GM19328 (cell line): ENCODE measurements around the gene ZFP91.

Experiments used
- ATAC-seq: cut with Tn5 transposase; IDR thresholded peaks from one replicate; pipeline ENCODE4 v1.9.1; 2021; ENCODE audit warnings: mild to moderate bottlenecking, moderate library complexity; ENCODE audit not compliant: unreplicated experiment

ZFP91 gene

DNA sequence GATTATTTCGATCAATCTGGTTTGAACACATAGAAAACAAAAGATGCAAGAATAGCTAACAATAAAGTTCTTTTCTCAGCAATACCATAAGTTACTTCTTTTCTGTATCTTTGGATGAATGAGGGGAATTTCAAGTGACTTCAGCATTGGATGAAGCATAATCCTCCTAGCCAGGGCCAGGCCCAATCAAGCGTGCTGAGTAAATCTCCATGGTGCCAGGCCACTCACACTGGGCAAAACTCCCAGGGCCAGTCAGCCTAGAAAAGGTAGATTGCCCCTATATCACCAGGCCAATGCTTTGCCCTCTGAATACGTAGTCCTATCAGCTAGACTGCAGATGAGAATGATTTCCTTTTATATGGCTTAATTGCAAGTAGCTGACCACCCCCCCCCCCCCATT, 49.6 kb downstream of the ZFP91 start:
- no peak for ATAC-seq

DNA sequence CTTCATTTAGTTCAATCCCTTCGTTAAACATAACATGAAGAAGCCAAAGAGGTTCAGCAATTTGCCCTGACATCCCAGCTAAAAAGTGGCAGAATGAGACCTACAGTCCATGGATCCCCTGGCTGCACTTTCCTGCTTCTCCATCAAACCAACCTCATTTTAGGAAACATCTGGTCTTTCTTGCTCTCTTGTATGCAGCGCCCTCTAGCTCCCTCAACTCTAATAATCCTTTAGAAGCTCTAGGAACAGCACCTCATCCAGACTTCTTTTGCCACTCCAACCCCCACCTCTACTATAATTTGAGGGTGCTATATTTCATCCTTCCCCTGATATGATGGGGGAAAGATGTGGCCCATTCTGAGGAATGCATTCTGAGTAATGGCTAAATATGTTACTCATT, 51.0 kb downstream of the ZFP91 start:
- ATAC-seq: no peak

DNA sequence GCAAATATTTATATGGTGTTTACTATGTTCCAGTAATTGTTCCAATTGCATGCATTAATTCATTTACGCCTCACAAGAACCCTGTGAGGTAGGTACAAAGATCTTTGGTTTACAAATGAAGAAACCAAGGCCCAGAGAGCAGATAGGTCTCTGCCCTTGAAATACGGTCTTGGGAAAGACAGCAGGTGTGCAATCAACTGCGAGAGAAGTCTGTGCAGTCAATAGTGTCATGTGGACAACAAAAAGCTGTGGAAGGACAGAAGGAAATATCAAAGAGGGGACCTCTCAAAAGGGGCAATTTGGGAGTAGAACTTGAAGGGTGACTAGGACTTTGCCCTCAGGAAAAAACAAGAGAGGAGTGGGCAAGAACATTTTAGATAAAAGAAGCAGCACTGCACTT, 52.5 kb downstream of the ZFP91 start:
- no peak for ATAC-seq

DNA sequence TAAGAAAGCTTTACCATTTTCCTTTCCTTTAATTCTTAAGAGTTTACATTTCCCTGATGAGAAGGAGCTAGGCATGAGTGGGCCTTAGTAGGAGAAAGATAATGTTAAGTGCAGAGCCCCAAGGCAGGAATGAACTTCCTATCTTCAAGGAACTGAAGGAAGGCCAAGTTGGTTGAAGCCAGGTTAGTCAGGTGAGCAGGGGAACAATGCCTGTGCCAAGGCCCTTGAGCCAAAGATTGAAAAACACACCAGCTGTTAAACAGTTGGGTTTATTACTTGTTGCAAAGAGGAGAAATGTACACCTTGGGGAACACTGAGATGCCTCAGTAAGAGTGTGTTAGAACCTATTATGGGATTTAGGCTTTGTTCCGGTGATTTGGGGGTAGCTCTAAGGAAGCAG, 53.6 kb downstream of the ZFP91 start:
- ATAC-seq: no peak

DNA sequence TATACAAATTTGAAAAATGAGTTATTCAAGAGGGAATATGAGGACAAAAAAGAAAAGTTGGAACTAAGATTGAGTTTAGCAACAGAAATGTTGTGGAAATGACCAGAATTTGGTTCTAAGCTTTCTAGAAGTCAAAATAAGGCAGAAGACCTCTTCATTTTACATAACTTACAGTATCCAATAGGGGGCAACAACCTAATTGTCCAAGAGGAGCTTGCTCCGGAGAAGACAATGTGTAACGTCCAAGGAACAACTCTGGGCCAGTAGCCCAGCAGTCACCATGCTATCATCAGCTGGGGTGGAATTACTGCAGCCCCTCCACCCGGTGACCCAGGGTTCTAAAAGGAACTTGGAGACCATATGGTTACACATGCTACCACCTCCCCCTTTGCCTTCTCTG, 57.7 kb downstream of the ZFP91 start:
- ATAC-seq: no peak

DNA sequence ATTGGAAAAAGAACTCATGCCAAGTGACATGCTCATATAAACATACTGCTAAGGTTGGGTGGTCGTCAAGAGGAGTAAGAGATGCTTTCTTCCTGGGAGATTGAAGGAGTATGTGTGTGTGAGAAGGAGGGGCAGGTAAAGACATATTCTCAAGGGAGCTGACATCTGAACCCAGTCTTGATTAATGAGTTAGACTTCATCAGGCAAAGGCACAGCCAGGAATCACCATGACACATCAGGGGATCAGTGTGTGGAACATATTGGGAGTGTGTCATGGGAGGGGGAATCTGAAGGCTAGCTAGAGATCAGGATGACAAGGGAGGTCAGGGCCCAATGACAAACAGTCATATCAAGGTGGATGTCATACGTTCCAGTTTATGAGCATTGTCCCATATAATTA, 58.5 kb downstream of the ZFP91 start:
- ATAC-seq: no peak

DNA sequence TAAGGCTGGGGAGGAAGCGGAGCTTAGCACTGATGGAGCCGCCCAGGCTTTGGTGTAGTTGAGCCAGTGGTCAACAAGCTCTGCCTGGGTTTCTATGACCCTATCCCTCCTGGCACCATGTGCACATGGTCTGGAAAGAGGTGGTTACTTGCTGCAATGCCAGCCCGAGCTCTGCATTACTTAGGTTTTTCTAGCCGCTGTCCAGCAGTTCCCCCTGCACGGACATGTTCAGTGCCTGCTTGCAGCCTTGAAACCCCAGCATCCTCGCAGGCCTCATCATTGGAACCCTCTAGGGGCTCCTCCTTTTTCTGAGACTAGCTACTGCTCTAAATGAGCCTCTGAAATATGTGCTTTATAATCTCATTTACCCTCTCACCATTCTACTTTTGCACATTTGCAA, 60.2 kb downstream of the ZFP91 start:
- ATAC-seq: no peak

DNA sequence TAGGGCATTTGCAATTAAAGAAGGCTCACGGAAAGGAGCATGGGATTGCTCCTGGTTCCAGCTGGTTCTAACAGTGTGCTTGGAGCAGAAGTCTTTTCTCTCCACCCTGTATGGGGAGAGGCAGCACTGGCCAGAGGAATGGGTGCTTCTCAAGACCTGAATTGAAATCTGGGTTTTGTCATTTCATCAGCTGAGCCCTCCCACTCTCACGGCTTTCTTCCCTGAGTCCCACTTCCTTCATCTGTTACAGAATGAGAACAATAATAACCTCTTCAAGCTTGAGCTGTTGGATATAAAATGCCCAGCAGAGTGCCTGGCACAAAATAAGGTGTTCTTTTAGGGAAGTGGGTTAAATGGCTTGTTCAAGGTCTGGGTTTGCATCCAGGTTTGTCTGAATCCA, 60.8 kb downstream of the ZFP91 start:
- no peak for ATAC-seq

DNA sequence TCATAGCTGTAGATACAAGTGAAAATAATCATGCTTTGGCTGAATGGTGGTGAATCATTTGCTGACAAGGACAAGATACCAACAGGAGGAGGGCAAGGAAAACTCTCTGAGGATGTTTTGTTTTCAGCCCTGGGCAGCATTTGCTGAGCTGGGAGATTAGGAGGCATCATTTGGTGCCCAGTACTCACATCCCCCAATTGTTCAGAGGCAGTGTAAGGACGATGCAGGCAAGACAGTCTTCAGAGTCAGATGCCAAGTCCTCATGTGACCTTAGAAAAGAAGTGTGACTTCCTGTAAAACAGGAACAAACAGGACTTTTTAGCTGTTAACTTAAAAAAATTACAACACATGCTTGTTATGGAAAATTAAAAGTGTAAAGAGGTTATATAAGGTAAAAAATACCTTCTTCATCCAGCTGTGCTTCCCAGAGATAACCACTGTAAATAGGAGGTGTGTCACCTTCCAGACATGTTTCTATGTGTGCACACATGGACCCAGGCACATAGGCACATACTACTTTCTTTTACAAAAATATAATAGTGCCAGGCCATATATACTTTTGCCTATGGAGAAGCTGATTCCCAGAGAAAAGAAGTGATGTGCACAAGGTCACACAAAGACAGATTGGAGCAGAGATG, 61.6 kb downstream of the ZFP91 start:
- no peak for ATAC-seq

DNA sequence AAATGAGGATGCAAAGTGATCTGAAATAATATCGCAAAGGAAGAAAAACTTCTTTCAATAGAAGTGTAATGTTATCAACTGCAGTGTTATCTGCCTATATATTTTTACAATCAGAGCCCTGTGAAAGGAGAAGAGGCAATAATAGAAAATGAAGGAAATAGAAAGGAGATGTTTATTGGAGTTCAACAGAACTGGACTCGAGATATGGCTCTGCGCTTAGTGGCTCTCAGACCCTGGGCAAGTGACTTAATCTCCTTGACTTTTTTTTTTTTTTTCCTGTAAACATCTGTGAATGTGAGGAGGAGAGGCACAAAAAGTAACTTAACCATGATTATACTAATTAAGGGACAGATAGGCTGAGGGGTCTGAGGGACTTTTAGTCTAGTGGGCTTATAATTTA, 62.5 kb downstream of the ZFP91 start:
- no peak for ATAC-seq

DNA sequence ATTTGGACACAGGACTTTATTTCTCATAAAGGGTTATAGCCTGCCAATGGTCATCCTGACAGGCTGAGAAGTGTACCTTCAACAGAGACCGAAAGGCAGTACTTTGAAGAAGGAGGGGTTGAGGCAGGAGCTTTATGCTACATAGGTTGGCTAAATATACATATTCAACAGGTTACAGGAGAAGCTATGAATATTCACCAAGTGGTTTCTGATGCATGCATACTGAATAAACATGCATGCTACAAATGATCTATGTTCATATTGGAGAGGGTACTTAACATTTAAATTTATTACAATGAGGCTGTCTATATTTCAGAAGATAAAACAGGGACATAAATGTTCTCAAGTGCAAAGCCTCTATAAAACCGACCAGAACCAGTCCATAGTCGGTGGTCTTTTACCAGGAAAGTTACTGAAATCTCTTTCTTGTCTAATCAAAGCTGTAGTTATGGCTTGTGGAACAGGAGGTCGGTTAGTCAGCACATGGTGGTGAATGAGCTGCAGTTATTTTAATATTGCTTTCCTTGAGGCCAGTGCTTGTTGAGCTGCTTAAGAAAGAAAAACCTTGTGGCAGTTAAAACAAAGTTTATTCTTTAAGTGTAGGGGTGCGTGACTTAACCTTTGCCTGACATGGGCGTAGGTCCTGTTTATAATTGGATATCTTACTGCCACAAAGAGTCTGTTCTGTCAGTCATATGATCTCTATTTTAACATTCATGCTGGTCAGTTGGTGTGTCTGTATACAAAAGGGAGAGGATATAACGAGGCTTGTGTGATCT, 63.1 kb downstream of the ZFP91 start:
- ATAC-seq: no peak

DNA sequence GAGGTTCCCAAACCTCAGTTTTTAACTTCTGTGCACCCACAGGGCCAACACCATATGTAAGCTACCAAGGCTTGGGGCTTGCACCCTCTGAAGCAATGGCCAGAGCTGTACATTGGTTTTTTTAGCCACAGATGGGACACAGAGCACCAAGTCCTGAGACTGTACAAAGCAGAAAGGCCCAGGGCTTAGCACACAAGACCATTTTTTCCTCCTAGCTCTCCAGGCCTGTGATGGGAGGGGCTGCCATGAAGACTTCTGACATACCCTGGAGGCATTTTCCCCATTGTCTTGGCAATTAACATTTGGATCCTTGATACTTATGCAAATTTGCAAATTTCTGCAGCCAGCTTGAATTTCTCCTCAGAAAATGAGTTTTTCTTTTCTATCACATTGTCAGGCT, 67.0 kb downstream of the ZFP91 start:
- no peak for ATAC-seq

DNA sequence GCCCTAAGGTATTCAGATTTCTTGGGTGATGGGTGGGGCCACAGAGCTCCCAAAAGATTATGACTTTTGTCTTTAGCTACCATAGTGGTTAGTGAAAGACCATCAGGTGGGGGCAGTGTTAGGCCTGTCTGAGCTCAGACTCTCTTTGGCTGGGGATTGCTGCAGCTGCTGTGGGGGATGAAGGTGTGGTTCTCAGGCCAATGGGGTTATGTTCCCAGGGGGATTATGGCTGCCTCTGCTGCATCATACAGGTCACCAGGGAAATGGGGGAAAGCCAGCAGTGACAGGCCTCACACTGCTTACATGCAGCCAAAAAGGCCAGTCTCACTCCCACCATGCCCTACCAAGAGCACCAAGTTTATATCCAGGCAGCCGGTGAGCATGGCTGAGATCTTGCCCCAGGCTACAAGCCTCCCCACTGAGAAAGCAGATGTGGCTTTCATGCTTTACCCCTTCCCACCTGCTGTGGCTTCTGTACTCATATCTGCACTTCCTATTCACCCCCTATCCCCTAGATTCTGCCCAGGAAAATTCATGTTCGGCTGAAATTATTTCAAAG, 68.4 kb downstream of the ZFP91 start:
- ATAC-seq: peak; percentile 88

DNA sequence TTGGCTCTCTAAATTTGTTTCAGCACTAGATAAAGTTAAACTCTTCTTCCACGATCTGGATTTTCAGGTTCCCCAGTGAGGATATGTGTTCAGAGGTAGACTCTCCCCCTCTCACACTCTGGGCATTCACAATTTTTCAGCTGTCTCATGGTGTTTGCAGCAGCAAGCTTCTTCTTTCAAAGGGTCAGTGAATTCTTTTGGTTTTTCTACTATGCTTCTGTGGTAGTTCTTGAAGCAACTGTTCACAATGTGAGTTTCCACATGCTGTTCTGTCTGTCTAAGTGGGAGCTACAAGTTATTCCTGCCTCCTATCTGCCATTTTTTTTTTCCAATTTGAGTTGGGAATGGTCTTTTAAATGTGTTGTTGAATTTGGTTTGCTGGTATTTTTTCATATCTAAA, 69.0 kb downstream of the ZFP91 start:
- peak; percentile 9 for ATAC-seq

DNA sequence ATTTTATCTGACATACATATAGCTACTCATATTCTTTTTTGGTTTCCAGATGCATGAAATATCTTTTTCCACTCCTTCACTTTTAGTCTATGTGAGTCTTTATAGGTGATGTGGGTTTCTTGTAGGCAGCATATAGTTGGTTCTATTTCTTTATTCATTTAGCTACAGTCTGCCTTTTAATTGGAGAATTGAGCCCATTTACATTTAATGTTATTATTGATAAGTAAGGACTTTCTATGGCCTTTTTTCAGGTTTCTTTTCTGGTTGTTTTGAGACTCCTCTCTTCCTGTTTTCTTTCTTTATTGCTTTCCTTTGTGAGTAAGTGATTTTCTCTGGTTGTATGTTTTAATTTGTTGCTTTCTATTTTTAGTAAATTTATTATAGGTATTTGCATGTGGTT, 70.8 kb downstream of the ZFP91 start:
- ATAC-seq: no peak

DNA sequence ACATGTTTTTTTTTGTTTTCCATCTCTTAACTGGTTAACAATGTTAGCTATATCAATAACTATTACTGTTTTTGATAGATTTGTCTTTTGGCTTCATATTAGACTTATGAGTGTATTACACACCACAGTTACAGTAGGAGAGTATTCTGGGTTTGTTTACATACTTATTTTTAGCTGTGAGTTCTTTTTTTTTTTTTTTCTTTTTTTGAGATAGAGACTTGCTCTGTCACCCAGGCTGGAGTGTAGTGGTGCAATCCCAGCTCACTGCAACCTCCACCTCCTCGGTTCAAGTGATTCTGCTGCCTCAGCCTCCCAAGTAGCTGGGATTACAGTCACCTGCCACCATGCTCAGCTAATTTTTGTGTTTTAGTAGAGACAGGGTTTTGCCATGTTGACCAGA, 71.6 kb downstream of the ZFP91 start:
- ATAC-seq: no peak

DNA sequence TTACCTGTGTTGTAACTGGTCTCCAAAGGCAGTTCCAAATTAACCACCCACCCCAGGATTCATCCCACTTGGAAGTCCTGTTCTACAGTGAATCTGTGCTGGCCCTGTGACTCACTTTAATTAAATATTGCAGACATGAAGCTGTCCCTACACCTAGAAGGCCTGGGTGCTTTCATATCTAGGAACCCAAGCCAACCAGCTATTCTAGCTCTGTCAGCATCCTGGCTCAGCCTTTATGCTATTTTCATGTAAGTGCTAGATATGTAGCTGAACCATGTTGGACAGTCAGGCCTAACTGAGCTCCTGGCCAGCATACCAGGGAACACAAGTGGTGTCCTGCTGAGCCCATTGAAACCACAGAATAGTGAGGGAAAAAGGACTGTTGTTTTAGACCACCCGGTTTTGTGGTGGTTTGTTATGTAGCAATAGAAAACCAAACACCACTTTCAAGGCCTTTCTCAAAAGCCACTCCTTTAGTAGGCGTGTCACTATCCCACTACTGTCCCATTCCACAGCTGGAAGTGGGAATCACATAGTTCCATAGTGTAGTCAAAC, 73.9 kb downstream of the ZFP91 start:
- ATAC-seq: no peak

DNA sequence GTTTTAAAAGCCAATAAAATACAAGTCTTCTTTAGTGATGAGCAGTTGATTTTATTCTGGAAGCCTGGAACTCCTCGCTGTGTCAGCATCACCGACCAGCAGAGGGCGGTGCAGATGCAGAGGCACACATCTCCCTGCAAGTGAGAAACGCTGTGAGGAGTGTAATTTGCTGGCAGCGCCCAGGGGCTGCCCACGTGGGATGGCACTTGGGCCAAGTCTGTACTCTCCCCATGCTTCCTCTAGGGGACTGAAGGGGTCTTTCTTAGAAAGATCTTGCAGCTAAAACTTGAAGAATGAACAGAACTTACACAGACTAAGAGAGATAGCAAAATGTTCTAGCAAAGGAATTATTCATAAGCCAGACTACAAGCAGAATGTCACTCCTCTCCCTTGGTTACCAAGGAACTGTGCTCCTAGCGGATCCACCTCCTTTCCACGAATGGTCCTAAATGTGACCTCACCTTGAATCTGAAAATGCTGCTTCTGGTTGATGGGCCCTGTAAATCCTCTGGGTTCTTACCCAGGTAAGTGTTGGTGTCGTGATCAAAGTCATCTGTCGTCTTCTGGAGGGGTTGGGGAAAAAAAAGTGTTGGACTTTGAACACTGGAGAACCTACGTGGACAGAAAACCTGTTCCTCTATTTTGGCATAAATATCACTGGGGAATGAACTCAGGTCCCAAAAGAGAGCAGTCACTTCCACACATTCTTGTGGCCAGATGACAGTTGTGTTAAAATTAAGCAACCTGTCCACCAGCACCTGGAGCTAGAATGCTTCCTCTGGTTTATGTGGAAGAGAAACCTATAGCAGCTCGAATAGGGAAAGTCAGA, 75.4 kb downstream of the ZFP91 start:
- peak; percentile 81 for ATAC-seq

DNA sequence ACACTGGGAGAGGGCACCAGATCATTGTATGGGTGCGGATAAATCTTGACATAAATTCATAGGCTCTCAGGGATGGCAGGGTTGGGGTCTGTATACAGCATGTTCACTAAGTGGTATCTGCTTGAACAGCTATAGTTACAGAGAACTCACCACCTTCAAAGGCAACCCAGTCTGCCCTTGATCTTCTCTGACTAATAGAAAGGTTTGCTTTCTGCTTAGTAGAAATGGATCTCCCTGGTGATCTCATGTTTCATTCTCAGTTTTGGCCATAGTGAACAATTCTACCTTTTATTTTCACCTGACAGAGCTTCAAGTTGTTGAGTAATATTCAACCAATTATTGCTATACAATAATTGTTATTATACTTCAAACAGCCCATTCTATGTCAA, 76.0 kb downstream of the ZFP91 start:
- ATAC-seq: no peak

DNA sequence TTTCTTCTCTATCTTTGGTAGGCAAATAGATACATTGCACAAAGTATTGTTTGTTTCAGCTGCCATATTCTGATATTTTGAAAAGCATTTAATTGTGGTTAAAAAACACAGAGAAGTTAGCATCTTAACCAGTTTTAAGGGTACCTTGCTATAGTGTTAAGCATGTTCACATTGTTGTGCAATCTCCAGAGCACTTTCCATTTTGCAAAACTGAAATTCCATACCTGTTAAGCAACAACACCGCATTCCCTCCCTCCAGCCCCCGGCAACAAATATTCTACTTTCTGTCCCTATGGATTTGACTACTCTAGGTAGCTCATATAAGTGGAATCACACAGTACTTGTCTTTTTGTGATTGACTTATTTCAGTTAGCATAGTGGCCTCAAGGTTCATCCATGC, 77.5 kb downstream of the ZFP91 start:
- no peak for ATAC-seq

DNA sequence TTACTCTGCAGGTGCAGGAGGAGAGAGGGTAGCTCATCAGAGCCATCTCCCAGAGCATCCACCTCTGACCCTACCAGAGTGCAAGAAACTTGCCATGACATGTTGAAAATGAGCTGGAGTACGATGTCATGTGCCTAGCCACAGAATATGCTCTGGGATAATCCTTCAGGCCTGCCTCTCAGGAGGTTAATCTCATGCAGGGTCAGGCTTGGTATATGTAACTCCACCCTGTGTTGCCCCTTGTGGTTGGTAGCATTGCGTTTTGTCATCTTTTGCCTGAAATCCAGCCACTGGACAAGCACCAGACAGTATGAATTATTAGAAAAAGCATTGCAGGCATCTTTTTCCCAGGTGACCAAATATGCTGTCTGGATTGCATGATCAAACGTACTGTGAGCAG, 79.8 kb downstream of the ZFP91 start:
- ATAC-seq: no peak
